Cerebellar nuclear complex (tissue), 1 donor: ENCODE results near the gene DDX20.
"Not testable (repeated sequence)": the region's sequence is repeated elsewhere in the genome, so short reads cannot be mapped to it uniquely, and the experiment has no call there.

Experiments
- DNase-seq, 2 experiments: peaks; one replicate each; lab custom pipeline; 2025; lab: John Stamatoyannopoulos, UW

DDX20 gene

GRCh38 chr1:111789666-111790316 is 34.1 kb downstream of the DDX20 start:
- DNase-seq, result no peak

GRCh38 chr1:111791776-111792175 is 36.1 kb downstream of the DDX20 start:
- DNase-seq, result no peak

GRCh38 chr1:111792249-111792648 is 36.5 kb downstream of the DDX20 start:
- DNase-seq, result no peak

- DNase-seq, result no peak
Measured at GRCh38 chr1:111793923-111794322, 38.2 kb downstream of the DDX20 start.

GRCh38 chr1:111795401-111795800 is 39.7 kb downstream of the DDX20 start:
- no peak for DNase-seq

GRCh38 chr1:111798580-111798979 is 42.9 kb downstream of the DDX20 start:
- DNase-seq, result no peak

GRCh38 chr1:111799722-111800121 is 44.0 kb downstream of the DDX20 start:
- not testable (repeated sequence) for DNase-seq

- DNase-seq, result peak; percentile 63 to 65
Measured at GRCh38 chr1:111801071-111801850, 45.6 kb downstream of the DDX20 start.

- DNase-seq, result no peak
Measured at GRCh38 chr1:111802110-111802509, 46.4 kb downstream of the DDX20 start.

GRCh38 chr1:111802984-111803383 is 47.3 kb downstream of the DDX20 start:
- DNase-seq, result no peak

GRCh38 chr1:111803951-111804350 is 48.2 kb downstream of the DDX20 start:
- peak in 1 of 2 experiments; percentile 28 for DNase-seq

- no peak for DNase-seq
Measured at GRCh38 chr1:111804776-111805175, 49.1 kb downstream of the DDX20 start.

- no peak for DNase-seq
Measured at GRCh38 chr1:111805251-111805650, 49.5 kb downstream of the DDX20 start.

GRCh38 chr1:111811891-111812290 is 56.2 kb downstream of the DDX20 start:
- DNase-seq, result no peak

GRCh38 chr1:111812306-111812705 is 56.6 kb downstream of the DDX20 start:
- DNase-seq, result no peak

- no peak for DNase-seq
Measured at GRCh38 chr1:111813440-111814304, 58.0 kb downstream of the DDX20 start.

GRCh38 chr1:111814305-111814628 is 58.6 kb downstream of the DDX20 start:
- DNase-seq, result no peak

- no peak for DNase-seq
Measured at GRCh38 chr1:111814642-111815041, 58.9 kb downstream of the DDX20 start.
